GM19395 (cell line): ENCODE measurements around the gene PHYH.

ENCODE experiments used
- ATAC-seq: cut with Tn5 transposase; IDR thresholded peaks from one replicate; pipeline ENCODE4 v1.9.1; 2021; ENCODE audit warnings: mild to moderate bottlenecking, moderate library complexity; ENCODE audit not compliant: unreplicated experiment

Gene PHYH

GRCh38 chr10:13231190-13231589, 68.7 kb downstream of the PHYH start:
- ATAC-seq = no peak
